ENCODE measurements around the gene SLC5A6. TPM values are rescaled to one million over a fixed set of nuclear protein-coding genes. Genes with fewer than 3 reads are reported as not detected.

The SLC5A6 gene
- total RNA-seq, 2 donors from 2014 or later, result 147 to 190 TPM

Other genes with a start within 250 kb of the SLC5A6 start
- gene MAPRE3, start 241.6 kb downstream of the SLC5A6 start, total RNA-seq, result 1 to 10 TPM; 5.0 to 5.8 TPM
- gene TMEM214, start 179.3 kb downstream of the SLC5A6 start, total RNA-seq, result 10 to 100 TPM; 42.4 to 47.3 TPM
- gene AGBL5, start 160.6 kb downstream of the SLC5A6 start, total RNA-seq, result 10 to 100 TPM in 1 of 2 donors, 1 to 10 TPM in 1; 8.9 to 10.7 TPM
- gene OST4, start 140.6 kb downstream of the SLC5A6 start, total RNA-seq, result 100 to 1,000 TPM; 284 to 371 TPM
- gene EMILIN1, start 133.7 kb downstream of the SLC5A6 start, total RNA-seq, result 1 to 10 TPM in 1 of 2 donors, under 1 TPM in 1; 0.32 to 1.7 TPM
- 1 to 10 TPM; 4.5 to 5.4 TPM for gene KHK, start 125.5 kb downstream of the SLC5A6 start, total RNA-seq
- gene CGREF1, start 93.1 kb downstream of the SLC5A6 start, total RNA-seq, result not detected
- under 1 TPM; 0.65 to 0.94 TPM for gene ABHD1, start 88.5 kb downstream of the SLC5A6 start, total RNA-seq
- gene PREB, start 77.6 kb downstream of the SLC5A6 start, total RNA-seq, result 10 to 100 TPM; 25.6 to 27.1 TPM
- not detected for gene PRR30, start 72.9 kb downstream of the SLC5A6 start, total RNA-seq
- gene TCF23, start 63.3 kb downstream of the SLC5A6 start, total RNA-seq, result not detected
- gene ATRAID, start 227 bp downstream of the SLC5A6 start, total RNA-seq, result 10 to 100 TPM; 59.7 to 76.8 TPM
- gene CAD, start 5.1 kb upstream of the SLC5A6 start, total RNA-seq, result 10 to 100 TPM; 27.2 to 30.0 TPM
- under 1 TPM in 1 of 2 donors, not detected in 1; 0.13 TPM for gene SLC30A3, start 50.8 kb upstream of the SLC5A6 start, total RNA-seq
- gene DNAJC5G, start 63.2 kb upstream of the SLC5A6 start, total RNA-seq, result not detected
- gene TRIM54, start 70.2 kb upstream of the SLC5A6 start, total RNA-seq, result not detected
- gene UCN, start 96.2 kb upstream of the SLC5A6 start, total RNA-seq, result 1 to 10 TPM; 1.5 to 1.6 TPM
- gene MPV17, start 110.8 kb upstream of the SLC5A6 start, total RNA-seq, result 10 to 100 TPM; 46.5 to 48.6 TPM
- gene GTF3C2, start 144.5 kb upstream of the SLC5A6 start, total RNA-seq, result 10 to 100 TPM; 52.2 to 70.2 TPM
- 10 to 100 TPM; 29.8 to 33.2 TPM for gene EIF2B4, start 158.1 kb upstream of the SLC5A6 start, total RNA-seq
- gene SNX17, start 158.3 kb upstream of the SLC5A6 start, total RNA-seq, result 10 to 100 TPM; 75.7 to 80.3 TPM
- 10 to 100 TPM; 22.4 to 24.6 TPM for gene ZNF513, start 168.5 kb upstream of the SLC5A6 start, total RNA-seq
- gene PPM1G, start 197.3 kb upstream of the SLC5A6 start, total RNA-seq, result 10 to 100 TPM; 43.6 to 50.2 TPM
- gene NRBP1, start 216.4 kb upstream of the SLC5A6 start, total RNA-seq, result 100 to 1,000 TPM; 138 to 150 TPM
- 10 to 100 TPM in 1 of 2 donors, 1 to 10 TPM in 1; 9.1 to 13.6 TPM for gene KRTCAP3, start 230.1 kb upstream of the SLC5A6 start, total RNA-seq